ENCODE results near the gene PAQR6. TPM values are rescaled to one million over a fixed set of nuclear protein-coding genes. Genes with fewer than 3 reads are reported as not detected.

Gene PAQR6
- total RNA-seq, 4 donors from 2014 or later: 0.63 to 2.3 (median 1.3) TPM

DNA sequence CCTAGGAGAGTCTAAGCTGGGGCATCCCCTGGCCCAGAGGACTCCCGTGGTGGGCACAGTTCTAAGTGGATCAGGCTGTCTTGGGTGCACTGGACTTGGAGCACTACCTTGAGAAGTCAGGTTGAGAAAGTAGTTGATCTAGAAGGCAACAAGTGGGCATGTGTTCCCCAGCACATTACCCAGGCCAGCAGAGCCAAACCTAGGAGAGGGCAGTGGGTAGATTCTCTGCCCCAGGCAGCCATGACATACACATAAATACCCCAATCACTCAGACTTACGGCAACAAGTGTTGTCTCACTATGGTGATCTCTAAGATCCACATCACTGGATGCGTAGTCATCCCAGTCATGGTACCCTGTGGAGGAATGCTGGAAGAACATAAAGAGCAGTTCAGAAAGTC is 36.6 kb downstream of the PAQR6 start:
- DNase-seq: no peak
- Histone ChIP-seq H3K9me3 (no peaks in the 10 kb centered on the region), H3K27ac (no peak overlapping the region), H3K4me1 (peaks cover 11 to 15% of the 10 kb centered on the region in 2 donors), H3K4me3 (replicated peaks in 1 of 3) (no peak overlapping the region), H3K36me3 (peaks cover 11 to 13% of the 10 kb centered on the region in 2 donors), H3K27me3 (no peaks in the 10 kb centered on the region)
- WGBS, 2 donors: 94 to 96% methylated on average over 3 of the region's 3 CpGs
- intact Hi-C loops (cut with DNase I): no loop called here
- no peak for TF ChIP-seq POLR2A (IDR thresholded peaks at IDR 0.05)
- TF ChIP-seq, protein P1, sequence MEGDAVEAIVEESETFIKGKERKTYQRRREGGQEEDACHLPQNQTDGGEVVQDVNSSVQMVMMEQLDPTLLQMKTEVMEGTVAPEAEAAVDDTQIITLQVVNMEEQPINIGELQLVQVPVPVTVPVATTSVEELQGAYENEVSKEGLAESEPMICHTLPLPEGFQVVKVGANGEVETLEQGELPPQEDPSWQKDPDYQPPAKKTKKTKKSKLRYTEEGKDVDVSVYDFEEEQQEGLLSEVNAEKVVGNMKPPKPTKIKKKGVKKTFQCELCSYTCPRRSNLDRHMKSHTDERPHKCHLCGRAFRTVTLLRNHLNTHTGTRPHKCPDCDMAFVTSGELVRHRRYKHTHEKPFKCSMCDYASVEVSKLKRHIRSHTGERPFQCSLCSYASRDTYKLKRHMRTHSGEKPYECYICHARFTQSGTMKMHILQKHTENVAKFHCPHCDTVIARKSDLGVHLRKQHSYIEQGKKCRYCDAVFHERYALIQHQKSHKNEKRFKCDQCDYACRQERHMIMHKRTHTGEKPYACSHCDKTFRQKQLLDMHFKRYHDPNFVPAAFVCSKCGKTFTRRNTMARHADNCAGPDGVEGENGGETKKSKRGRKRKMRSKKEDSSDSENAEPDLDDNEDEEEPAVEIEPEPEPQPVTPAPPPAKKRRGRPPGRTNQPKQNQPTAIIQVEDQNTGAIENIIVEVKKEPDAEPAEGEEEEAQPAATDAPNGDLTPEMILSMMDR (IDR thresholded peaks at IDR 0.05): no peak

DNA sequence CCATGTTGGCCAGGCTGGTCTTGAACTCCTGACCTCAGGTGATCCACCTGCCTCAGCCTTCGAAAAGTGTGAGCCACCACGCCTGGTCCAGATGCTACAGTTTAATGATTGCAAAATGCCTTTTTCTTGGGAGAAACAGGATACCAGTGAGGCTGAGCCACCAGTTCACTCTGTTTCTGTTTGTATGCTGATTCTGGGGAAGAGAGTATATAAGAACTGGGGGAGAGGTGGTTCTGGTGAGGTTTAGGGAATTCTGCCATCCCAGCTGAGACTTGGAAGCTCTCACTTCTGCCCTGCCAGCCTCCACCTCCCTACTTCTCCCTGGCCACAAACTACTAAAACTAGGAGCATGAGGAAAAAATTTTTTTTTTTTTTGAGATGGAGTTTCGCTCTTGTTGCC is 43.2 kb downstream of the PAQR6 start:
- DNase-seq: no peak
- no peaks in the 10 kb centered on the region for H3K9me3 ChIP-seq
- no peak overlapping the region for H3K4me3 ChIP-seq (replicated peaks in 1 of 3)
- TF ChIP-seq POLR2A (IDR thresholded peaks at IDR 0.05): no peak
- TF ChIP-seq, protein P1 (IDR thresholded peaks at IDR 0.05): no peak
- intact Hi-C loops (cut with DNase I): no loop called here
- H3K27ac ChIP-seq: no peak overlapping the region
- peaks cover 0 to 4% of the 10 kb centered on the region in 2 donors for H3K4me1 ChIP-seq
- no peaks in the 10 kb centered on the region for H3K27me3 ChIP-seq
- WGBS, 2 donors: 90 to 93% methylated on average over 3 of the region's 3 CpGs
- peaks cover 14 to 19% of the 10 kb centered on the region in 2 donors for H3K36me3 ChIP-seq

DNA sequence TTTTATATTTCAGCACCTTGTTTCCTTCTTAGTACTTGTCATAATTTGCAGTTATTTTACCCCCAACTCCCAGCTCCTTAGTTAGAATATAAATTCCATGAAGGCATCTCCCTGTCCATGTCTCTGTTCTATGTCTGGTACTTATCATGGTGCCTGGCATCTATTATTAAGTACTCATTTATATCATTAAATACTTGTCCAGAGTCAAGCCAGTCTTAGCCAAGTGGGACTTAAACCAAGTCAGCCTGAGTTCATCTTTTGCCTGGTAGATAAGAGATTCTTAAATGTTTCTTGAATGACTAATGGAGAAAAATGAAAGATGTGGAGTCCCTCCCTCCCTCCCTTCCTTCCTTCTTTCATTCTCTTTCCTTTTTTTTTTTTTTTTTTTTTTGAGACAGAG is 44.5 kb downstream of the PAQR6 start:
- DNase-seq: no peak
- Histone ChIP-seq H3K4me1 (peaks cover 0 to 4% of the 10 kb centered on the region in 2 donors), H3K27me3 (no peaks in the 10 kb centered on the region), H3K9me3 (no peaks in the 10 kb centered on the region), H3K27ac (no peak overlapping the region), H3K36me3 (peaks cover 15 to 21% of the 10 kb centered on the region in 2 donors), H3K4me3 (replicated peaks in 1 of 3) (no peak overlapping the region)
- no peak for TF ChIP-seq POLR2A (IDR thresholded peaks at IDR 0.05)
- TF ChIP-seq, protein P1 (IDR thresholded peaks at IDR 0.05): no peak
- intact Hi-C loops (cut with DNase I): no loop called here

DNA sequence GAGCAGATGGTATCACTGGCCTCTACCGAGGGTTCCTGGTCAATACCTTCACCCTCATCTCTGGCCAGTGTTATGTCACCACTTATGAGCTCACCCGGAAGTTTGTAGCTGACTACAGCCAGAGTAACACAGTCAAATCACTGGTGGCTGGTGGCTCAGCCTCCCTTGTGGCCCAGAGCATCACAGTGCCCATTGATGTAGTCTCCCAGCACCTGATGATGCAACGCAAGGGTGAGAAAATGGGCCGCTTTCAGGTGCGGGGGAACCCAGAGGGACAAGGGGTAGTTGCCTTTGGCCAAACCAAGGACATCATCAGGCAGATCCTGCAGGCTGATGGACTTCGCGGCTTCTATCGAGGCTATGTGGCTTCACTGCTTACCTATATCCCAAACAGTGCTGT is 47.8 kb downstream of the PAQR6 start:
- H3K36me3 ChIP-seq: peaks cover 6 to 10% of the 10 kb centered on the region in 2 donors
- H3K27me3 ChIP-seq: no peaks in the 10 kb centered on the region
- peaks cover 3 to 9% of the 10 kb centered on the region in 2 donors for H3K4me1 ChIP-seq
- DNase-seq: no peak
- no peak overlapping the region for H3K4me3 ChIP-seq (replicated peaks in 1 of 3)
- TF ChIP-seq, protein P1 (IDR thresholded peaks at IDR 0.05): no peak
- TF ChIP-seq POLR2A (IDR thresholded peaks at IDR 0.05): no peak
- 94 to 96% methylated on average over 5 to 8 of the region's 8 CpGs for WGBS, 2 donors
- H3K9me3 ChIP-seq: no peaks in the 10 kb centered on the region
- H3K27ac ChIP-seq: no peak overlapping the region
- intact Hi-C loops (cut with DNase I): no loop called here

DNA sequence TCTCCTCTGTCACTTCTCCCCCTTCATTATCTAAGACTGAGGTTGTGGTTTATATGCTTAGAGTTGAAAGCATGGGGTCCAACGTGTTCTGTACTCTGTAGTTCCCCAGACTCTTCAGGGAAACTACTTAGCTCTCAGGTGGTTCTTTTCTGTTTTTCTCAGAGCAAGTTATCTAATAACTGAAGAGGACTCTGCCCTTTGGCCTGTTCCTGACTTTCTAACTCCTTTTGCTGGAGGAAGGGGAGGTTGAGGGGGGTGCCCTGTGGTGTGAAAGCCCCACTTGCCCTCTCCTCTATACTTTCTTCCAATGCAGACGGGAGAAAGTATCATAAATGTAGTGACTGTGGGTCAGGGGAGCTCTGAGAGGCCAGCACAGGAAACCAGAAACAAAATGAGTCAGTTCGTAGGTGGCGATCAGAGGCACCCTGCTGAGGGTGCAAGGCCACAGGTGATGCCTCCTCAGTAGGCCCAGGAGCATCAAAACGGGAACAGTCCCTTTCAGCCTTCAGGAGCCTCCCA is 49.0 kb downstream of the PAQR6 start:
- intact Hi-C loops (cut with DNase I): no loop called here
- peaks cover 10 to 14% of the 10 kb centered on the region in 2 donors for H3K4me1 ChIP-seq

More for the DNA sequence above, 49.0 kb downstream of the PAQR6 start:
- no peaks in the 10 kb centered on the region for H3K27me3 ChIP-seq
- peaks cover 6 to 10% of the 10 kb centered on the region in 2 donors for H3K36me3 ChIP-seq
- DNase-seq: no peak
- no peak overlapping the region for H3K27ac ChIP-seq
- H3K9me3 ChIP-seq: no peaks in the 10 kb centered on the region
- TF ChIP-seq, protein P1 (IDR thresholded peaks at IDR 0.05): no peak
- TF ChIP-seq POLR2A (IDR thresholded peaks at IDR 0.05): no peak
- WGBS, 2 donors: 84 to 87% methylated on average over 5 of the region's 5 CpGs
- no peak overlapping the region for H3K4me3 ChIP-seq (replicated peaks in 1 of 3)

Data from thyroid gland (tissue), 4 donors.